ENCODE data around the gene CASTOR2.
"Not testable (repeated sequence)": the region's sequence is repeated elsewhere in the genome, so short reads cannot be mapped to it uniquely, and the experiment has no call there.

Gene CASTOR2

GRCh38 chr7:75048435-75049379 lies 84.2 kb downstream of the CASTOR2 start:
- FAIRE-seq (no peak), DNase-seq (ENCODE audit: insufficient read length, low spot score) (no peak)

GRCh38 chr7:75049817-75050216 lies 85.3 kb downstream of the CASTOR2 start:
- FAIRE-seq, result no peak
- no peak for DNase-seq (ENCODE audit: insufficient read length, low spot score)

GRCh38 chr7:75050501-75050900 lies 86.0 kb downstream of the CASTOR2 start:
- DNase-seq (ENCODE audit: insufficient read length, low spot score) (no peak), FAIRE-seq (no peak)

GRCh38 chr7:75054744-75055143 lies 90.2 kb downstream of the CASTOR2 start:
- FAIRE-seq, result no peak
- DNase-seq (ENCODE audit: insufficient read length, low spot score), result no peak

- FAIRE-seq, result no peak
- DNase-seq (ENCODE audit: insufficient read length, low spot score), result no peak
These were observed 90.7 kb downstream of the CASTOR2 start for GRCh38 chr7:75055155-75055554.

GRCh38 chr7:75055830-75056772 lies 91.6 kb downstream of the CASTOR2 start:
- FAIRE-seq, result no peak

GRCh38 chr7:75058406-75058805 lies 93.9 kb downstream of the CASTOR2 start:
- FAIRE-seq, result no peak
- no peak for DNase-seq (ENCODE audit: insufficient read length, low spot score)

More at GRCh38 chr7:75055830-75056772, 91.6 kb downstream of the CASTOR2 start:
- DNase-seq (ENCODE audit: insufficient read length, low spot score), result no peak

GRCh38 chr7:75064291-75064690 lies 99.8 kb downstream of the CASTOR2 start:
- no peak for DNase-seq (ENCODE audit: insufficient read length, low spot score)
- no peak for FAIRE-seq

GRCh38 chr7:75064801-75065200 lies 100.3 kb downstream of the CASTOR2 start:
- FAIRE-seq (no peak), DNase-seq (ENCODE audit: insufficient read length, low spot score) (no peak)

- DNase-seq (ENCODE audit: insufficient read length, low spot score) (no peak), FAIRE-seq (no peak)
These were observed 102.0 kb downstream of the CASTOR2 start for GRCh38 chr7:75066521-75066920.

GRCh38 chr7:75072981-75073283 lies 108.4 kb downstream of the CASTOR2 start:
- no peak for FAIRE-seq
- DNase-seq (ENCODE audit: insufficient read length, low spot score), result no peak

- not testable (repeated sequence) for DNase-seq (ENCODE audit: insufficient read length, low spot score); FAIRE-seq
These were observed 109.7 kb downstream of the CASTOR2 start for GRCh38 chr7:75074262-75074641.

Data from GM19239 (cell line).